ENCODE data around the gene GPR139.
A peak's percentile ranks its signal among the peaks of the same experiment; 100 is the strongest.

The GPR139 gene

DNA sequence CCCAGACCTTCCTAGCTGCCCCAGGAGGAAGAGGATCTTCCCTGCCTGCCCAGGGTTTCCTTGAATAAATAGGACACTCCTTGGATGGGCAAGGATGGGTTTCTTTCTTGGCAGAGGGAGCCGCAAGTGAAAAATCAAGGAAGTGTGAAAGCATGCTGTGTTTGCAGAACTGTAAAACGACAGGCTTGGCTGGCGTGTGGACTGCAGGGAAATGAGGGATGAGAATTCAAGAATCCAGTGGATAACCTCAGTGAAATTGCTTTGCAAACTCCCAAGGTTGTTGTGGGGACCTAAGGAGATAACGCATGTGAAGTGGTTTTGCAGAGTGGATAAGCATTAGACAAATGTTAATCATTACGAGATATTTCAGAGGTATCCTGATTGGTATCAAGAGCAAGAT is 20.4 kb downstream of the GPR139 start:
- no peak for DNase-seq (ENCODE audit: low spot score)

GRCh38 chr16:20051611-20052010 is 22.1 kb downstream of the GPR139 start:
- no peak for DNase-seq (ENCODE audit: low spot score)

- DNase-seq (ENCODE audit: low spot score): no peak
Observed at GRCh38 chr16:20051147-20051546, 22.5 kb downstream of the GPR139 start.

GRCh38 chr16:20049831-20050230 is 23.9 kb downstream of the GPR139 start:
- DNase-seq (ENCODE audit: low spot score): no peak

DNA sequence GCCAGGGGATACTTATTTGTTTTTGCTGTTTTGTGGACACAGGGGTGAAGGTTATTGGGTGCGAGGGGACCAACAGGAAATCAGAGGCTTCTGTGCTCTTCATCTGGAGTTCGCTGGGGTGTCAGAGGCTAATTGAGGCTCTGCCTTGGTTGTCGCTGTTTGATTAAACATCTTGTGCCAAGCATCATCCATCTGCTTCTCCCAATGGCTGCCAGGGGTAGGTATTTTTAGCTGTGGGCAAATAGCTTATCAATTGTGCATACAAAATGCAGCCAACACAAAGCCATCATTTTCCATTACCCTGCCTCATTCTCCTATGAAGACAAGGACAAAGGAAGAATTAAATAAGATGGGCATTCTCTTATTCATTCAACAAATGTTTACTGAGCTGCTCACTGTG is 27.8 kb downstream of the GPR139 start:
- peak; percentile 28 for DNase-seq (ENCODE audit: low spot score)

DNA sequence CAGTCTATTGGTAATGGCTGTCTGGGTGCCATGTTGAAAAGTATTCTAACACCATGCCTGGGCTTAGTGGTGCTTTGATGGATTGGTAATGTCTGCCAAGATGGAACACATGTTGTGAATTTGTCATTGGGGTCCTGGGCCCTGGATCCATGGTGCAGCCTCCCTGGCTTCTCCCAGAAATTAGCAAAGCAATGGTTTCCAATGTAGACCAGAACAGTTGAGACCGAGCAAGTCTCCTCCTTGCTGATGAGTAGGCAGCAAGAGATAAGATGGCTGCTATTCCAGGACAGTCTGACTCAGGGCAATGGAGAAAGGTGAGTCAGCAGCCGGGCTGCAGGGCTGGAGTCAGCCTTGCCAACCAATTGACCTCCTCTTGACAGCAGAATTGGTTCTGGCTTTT is 30.8 kb downstream of the GPR139 start:
- DNase-seq (ENCODE audit: low spot score): no peak

DNA sequence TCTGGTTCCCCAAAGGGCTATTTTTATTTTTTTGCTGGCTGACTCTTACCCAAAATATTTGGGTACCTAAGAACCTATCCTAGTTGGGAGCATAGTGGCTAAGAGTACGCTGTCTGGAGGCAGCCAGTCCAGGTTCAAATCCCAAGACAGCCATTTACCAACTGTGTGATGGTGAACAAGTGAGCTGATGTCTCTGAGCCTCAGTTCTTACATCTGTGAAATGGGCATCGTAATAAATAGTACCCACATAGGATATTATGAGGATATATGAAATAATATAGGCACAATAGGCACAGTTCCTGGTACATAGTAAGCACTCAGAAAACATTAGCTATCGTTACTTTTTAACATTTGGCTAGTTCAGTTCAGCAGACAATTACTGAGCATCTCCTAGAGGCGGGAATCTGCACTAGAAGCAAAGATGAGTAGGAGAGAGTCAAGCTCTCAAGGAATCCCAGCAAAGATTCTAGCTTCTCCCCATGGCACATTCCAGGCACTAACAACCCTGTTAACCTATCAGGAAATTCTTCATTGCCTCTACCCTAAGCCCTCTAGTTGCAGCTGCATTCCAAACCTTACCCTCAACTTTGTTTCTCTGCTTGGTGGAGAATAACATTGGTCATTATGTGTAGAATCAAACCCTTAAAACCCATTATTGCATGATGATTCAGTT is 31.6 kb downstream of the GPR139 start:
- no peak for DNase-seq (ENCODE audit: low spot score)

DNA sequence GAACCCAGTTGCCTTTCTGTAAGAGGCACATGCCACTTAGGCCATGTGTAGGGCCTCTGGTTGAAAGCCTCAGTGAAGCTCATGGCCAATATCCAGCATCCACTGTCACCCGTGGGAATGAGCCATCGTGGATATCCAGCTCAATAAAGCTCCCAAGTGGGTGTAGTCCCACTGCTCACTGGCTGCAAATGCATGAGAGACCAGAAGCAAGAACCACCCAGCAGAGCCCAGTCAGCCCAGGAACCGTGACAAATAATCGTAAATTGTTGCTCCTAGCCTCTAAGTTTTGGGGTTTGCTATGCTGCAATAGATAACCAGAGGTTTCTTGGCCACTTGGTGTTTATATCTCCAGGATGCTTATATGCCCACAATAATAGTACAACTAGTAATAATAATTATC is 33.7 kb downstream of the GPR139 start:
- no peak for DNase-seq (ENCODE audit: low spot score)

DNA sequence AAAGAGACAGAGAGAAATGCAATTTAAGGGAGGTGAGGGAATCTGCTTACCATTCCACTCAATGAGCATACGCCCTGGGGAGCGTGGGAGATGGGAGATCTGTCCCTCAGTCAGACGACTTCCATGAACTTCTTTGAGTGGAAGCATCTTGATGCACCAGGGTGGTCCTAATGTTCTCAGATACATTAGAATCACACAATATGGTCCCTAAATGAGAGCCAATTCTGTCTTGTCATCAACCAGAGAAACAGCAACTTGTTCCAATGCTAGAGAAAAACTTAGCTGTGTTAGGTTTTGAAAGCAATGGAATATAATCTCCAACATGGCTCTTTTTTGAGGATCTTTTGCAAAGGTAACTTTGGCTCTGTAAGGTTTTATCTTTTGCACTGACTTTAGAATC is 44.1 kb downstream of the GPR139 start:
- DNase-seq (ENCODE audit: low spot score): no peak

DNA sequence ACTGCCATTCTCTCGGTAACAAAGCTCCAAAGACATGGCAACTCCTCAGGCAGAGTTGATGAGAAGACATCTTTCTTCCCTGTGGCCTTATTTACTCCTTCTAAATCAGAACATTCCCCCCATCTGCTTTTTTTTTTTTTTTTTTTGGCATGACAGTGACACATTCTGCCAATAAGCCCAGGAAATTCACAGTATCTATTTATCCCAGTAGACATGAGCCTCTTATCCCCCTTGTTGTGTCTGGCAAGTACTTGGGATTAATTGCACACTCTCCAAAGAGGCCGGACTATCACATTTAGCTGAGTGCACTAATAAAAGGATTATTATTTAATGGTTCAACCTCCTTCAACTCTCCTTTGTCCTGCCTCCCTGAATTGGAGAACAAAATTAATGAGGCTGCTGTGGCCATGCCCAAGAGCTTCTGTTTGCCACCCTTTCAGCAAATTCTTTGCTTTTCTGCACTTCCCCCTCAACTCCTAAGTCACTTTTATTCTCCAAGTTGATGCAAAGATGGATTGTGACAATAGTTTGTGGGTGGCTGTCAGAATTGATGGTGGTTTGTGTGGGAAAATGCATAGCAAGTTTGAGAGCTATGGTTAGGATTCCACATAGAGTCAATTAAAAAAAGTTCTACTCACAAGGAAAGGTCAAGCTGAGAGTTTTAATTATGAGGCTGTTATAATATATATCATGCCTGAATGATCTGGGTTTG is 47.2 kb downstream of the GPR139 start:
- no peak for DNase-seq (ENCODE audit: low spot score)

DNA sequence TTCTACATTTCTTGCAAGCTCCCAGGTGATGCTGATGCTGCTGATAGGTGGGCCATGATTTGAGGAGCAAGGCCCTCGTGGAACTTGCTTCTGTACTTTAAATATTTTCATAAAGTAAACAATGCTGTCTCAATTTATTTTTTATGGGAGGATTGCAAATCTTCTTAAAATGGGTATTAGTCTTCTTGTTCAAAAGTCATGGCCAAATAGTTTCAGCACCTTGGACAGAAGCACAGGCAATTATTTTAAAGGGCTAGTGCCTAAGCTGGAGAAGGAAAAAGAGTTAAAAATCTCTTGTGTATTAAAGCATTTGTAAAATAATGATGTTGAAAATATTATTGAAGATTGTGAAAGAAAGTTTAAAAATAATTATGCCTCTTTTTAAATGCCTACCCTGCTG is 50.5 kb downstream of the GPR139 start:
- no peak for DNase-seq (ENCODE audit: low spot score)

DNA sequence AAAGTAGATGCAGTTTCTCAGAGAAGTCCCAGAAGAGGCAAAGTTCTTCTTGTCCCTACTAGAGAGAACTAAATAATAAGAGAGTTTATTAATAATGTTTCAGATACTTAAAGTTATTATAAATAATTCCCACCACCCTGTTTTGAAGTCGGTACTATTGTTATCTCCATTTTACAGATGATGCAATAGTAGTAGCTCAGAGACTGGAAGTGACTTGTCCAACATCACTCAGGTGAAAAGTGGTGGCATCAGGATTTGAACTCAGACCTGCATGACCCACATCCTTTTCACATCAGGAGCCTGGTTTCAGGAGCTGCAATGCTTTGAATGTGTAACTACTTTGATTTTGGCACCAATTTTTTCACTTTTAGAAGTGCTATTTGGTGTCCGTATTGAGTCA is 52.7 kb downstream of the GPR139 start:
- no peak for DNase-seq (ENCODE audit: low spot score)

GRCh38 chr16:20020083-20020482 is 53.6 kb downstream of the GPR139 start:
- DNase-seq (ENCODE audit: low spot score): no peak

GRCh38 chr16:20016234-20016633 is 57.5 kb downstream of the GPR139 start:
- DNase-seq (ENCODE audit: low spot score): no peak

- DNase-seq (ENCODE audit: low spot score): no peak
Observed at GRCh38 chr16:20004931-20005330, 68.8 kb downstream of the GPR139 start.

- no peak for DNase-seq (ENCODE audit: low spot score)
Observed at GRCh38 chr16:20002936-20003335, 70.8 kb downstream of the GPR139 start.

GRCh38 chr16:20001856-20002707 is 71.6 kb downstream of the GPR139 start:
- no peak for DNase-seq (ENCODE audit: low spot score)

DNA sequence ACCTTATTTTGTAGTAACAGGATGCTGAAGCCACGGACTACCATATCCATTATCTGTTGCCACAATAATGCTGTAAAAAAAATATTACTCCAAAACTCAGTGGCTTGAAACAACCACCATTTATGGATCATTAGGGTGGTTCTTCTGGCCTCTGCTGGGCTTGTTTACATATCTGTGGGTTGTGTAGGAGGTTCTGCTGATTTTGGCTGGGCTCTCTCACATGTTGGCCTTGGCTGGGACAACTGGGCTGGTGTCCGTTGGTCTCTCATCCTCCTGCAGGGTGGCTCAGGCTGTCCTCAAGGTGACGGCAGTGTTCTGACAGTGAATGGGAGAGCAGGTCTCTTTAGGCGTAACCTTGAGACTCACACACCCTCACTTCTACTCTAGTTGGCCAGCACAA is 76.0 kb downstream of the GPR139 start:
- no peak for DNase-seq (ENCODE audit: low spot score)

GRCh38 chr16:19997264-19997663 is 76.4 kb downstream of the GPR139 start:
- DNase-seq (ENCODE audit: low spot score): no peak

GRCh38 chr16:19994466-19995170 is 79.1 kb downstream of the GPR139 start:
- DNase-seq (ENCODE audit: low spot score): no peak

DNA sequence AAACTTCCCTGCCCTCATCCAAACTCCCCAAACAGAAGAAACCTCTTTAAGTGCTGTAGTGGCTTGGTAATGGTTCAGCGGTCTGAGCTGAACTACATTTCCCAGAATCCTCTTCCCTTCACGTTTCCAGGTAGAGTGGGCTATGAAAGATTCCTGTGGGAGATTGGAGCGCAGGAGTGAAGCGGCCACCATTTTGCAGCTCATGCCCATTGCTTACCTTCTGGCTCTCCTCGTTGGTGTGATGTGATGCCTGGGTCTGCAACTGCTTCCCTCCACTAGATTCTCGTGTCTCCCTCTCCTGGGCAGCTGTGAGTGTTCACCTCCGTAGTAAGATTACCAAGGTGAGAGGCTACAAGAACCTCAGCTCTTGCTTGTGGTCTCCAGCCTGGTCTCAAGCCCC is 82.1 kb downstream of the GPR139 start:
- no peak for DNase-seq (ENCODE audit: low spot score)

DNA sequence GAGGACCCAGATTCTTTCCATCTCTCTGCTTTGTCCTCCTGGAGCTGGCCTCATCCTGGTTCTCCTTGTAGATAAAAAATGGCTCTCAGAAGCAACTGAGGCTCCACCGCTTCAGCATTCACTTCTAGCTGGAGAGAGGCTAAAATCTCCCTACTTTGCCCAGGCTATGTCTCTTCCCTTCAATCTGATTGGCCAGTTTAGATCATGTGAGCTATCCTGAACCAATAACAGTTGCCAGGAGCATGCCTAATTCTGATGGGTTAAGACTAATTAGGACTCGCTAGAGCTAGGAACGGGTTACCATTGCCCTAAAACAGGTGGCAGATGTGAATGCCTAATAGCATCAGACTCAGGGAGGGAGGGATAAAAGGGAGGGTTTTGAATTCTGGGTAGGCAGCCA is 89.6 kb downstream of the GPR139 start:
- no peak for DNase-seq (ENCODE audit: low spot score)
